ENCODE results near the gene BCL2L13. TPM values are rescaled to one million over a fixed set of nuclear protein-coding genes. Genes with fewer than 3 reads are reported as not detected.

The BCL2L13 gene
- polyA plus RNA-seq, 1 donor from 2014 or later: 41.8 TPM

- H3K9me3 Mint-ChIP-seq: no peaks in the 10 kb centered on the region
- H3K36me3 Mint-ChIP-seq: peaks cover 1% of the 10 kb centered on the region
- no peaks in the 10 kb centered on the region for H3K27me3 Mint-ChIP-seq
Observed at GRCh38 chr22:17775781-17776465, 137.4 kb downstream of the BCL2L13 start.

DNA sequence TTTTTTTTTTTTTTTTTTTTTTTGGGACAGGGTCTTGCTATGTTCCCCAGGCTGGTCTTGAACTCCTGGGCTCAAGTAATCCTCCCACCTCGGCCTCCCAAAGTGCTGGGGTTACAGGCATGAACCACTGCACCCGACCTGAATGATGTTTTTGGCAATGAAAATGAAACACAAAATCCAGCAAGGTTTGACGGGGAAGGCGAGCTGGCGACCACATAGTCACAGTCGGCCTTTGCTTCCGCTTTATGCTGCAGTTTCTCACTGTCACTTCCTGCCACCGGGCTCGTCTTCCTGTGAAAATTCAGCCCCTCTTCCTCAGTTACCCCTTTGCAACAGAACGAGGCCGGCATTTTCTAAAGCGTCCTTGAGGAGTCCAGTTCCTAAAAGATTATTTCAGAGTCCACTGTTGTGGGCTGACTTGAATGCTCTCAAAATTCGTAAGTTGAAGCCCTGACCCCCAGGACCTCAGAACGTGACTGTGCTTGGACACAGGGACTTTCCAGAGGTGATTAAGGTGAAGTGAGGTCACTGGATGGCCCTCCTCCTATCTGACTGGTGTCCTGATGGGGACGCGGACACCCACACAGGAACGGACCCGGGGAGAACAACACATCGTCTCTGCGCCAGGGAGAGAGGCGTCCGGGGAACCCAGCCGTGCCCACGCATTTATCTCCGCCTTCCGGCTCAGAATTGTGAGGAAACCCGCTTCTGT is 138.6 kb downstream of the BCL2L13 start:
- Mint-ChIP-seq H3K9me3 (no peaks in the 10 kb centered on the region), H3K4me3 (peak overlapping the region; percentile 97 to 99 (median 98)), H3K27me3 (no peaks in the 10 kb centered on the region), H3K27ac (peak overlapping the region; percentile 97 to 99 (median 97)), H3K36me3 (peaks cover 1% of the 10 kb centered on the region), H3K4me1 (peaks cover 41 to 53% (median 42%) of the 10 kb centered on the region in 3 donors)

More at GRCh38 chr22:17775781-17776465, 137.4 kb downstream of the BCL2L13 start:
- Mint-ChIP-seq H3K27ac (peak overlapping the region; percentile 97 to 99 (median 97)), H3K4me1 (peaks cover 45 to 54% (median 45%) of the 10 kb centered on the region in 3 donors), H3K4me3 (peak overlapping the region; percentile 90 to 99 (median 98))

DNA sequence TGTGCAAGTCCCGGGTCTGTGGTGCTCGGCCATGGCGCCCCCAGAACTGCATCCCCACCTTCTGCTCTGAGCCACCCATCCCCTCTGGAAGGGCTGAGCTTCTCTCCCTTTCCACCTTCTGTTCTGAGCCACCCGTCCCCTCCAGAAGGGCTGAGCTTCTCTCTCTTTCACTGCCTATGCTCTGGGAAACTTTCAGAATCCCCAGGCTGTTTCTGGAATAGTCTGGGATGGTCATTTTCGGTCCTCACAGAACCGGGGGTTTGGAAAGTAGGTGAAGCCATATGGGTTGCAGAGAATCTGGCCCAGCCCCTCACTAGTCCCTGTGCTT is 139.1 kb downstream of the BCL2L13 start:
- H3K9me3 Mint-ChIP-seq: no peaks in the 10 kb centered on the region
- peak overlapping the region; percentile 97 to 99 (median 98) for H3K4me3 Mint-ChIP-seq
- H3K27me3 Mint-ChIP-seq: no peaks in the 10 kb centered on the region
- H3K27ac Mint-ChIP-seq: peak overlapping the region; percentile 97 to 99 (median 97)
- H3K36me3 Mint-ChIP-seq: peaks cover 1% of the 10 kb centered on the region
- peaks cover 39 to 50% (median 41%) of the 10 kb centered on the region in 3 donors for H3K4me1 Mint-ChIP-seq

DNA sequence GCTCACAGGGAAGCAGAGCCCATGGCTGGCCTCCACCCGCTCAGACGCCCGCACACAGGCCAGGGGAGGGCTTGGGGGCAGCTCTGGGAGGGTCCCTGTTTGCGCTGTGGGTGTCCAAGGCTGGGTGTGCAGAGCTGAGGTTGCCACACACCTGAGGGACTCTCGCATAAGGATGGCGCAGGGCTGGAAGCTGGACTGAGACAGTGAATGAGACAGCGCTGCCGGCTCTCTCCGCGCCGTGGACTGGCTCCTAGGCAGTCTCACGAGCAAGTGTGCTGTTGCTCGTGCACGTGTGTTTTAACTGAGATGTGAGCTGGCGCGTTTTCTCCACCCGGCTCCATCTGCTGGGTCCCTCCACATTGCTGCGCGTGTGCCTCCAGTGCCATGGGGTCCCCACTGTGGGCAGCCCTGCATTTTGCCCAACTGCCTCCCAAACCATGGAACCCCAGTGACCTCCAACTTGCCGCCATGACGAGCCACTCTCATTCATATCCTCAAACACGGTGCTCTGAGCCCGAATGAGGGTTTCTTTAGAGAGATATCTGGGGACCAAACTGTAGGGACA is 139.9 kb downstream of the BCL2L13 start:
- Mint-ChIP-seq H3K4me1 (peaks cover 33 to 43% (median 40%) of the 10 kb centered on the region in 3 donors), H3K9me3 (no peaks in the 10 kb centered on the region), H3K36me3 (peaks cover 1% of the 10 kb centered on the region), H3K27me3 (no peaks in the 10 kb centered on the region), H3K27ac (peak overlapping the region; percentile 76 to 97 (median 97)), H3K4me3 (peak overlapping the region; percentile 97 to 99 (median 98))

DNA sequence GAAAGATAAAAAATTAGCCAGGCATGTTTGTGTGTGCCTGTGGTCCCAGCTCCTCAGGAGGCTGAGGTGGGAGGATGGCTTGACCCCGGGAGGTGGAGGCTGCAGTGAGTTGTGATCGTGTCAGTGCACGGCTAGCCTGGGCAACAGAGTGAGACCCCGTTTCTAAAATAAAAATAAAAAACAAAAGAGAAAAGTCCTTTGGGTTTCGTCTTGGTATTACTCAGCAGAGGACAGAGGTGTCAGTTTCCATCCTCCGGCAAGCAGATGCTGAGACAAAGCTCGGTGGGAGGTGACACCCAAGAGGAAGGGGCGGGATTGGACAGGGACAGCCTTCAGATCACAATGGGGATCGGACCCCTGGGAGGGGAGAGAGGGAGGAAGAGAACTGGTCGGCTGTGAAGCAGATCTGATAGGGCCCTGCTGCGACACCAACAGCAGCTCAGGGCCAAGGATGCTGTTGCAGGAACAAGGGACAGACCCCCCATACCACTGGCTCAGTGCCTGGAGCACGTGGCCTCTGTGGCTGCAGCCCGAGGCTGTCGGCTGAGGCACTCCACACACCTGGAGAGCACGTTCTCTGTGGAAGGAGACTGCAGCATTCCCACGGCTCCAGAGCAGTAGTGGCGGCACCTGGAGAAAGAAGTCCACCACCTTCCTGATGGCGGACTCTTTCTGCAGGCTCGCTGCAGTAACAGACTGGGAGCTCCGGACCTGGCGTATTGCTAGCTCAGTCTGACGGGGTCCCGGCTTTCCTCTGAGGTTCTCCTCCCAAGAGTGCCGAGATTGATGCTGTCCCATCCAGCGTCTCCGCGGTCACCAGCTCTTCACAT is 140.9 kb downstream of the BCL2L13 start:
- Mint-ChIP-seq H3K27me3 (no peaks in the 10 kb centered on the region), H3K9me3 (no peaks in the 10 kb centered on the region), H3K4me1 (peaks cover 31 to 42% (median 37%) of the 10 kb centered on the region in 3 donors), H3K36me3 (peaks cover 1% of the 10 kb centered on the region), H3K27ac (peak overlapping the region; percentile 76 to 97 (median 97)), H3K4me3 (peak overlapping the region; percentile 63 to 99 (median 98))

DNA sequence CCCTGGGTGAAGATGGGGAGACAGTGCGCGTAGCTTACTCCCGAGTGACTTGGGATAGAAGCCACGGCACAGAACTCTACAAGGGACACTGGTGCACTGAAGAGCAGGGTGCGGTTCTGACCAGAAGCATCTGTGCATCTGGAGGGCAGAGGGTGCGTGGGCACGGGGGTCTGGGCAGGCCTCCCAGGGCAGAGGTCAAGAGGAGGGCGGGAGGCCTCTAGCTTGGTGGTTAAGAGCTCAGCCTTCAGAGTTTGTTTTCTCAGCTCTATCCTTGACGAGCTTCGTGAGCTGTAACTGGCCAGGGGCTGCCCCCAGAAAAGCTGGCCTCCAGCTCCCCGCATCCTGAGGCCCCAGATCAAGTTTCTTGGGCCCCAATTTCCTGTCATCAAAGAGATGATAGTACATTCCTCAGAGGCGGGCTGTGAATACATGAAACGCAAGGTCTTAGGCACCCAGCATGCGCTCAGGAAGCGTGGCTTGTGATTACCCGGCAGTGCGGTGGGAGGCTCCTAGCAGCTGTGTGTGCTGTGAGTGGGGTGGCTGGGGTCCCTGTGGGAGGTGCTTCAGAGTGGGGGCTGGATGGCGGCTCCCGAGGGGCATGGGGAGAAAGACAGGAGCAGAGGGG is 141.7 kb downstream of the BCL2L13 start:
- peak overlapping the region in 2 of 4 donors; percentile 69 to 97 for H3K4me3 Mint-ChIP-seq
- H3K9me3 Mint-ChIP-seq: no peaks in the 10 kb centered on the region
- no peaks in the 10 kb centered on the region for H3K27me3 Mint-ChIP-seq
- peak overlapping the region in 2 of 3 donors; percentile 93 to 97 for H3K27ac Mint-ChIP-seq
- H3K4me1 Mint-ChIP-seq: peaks cover 31 to 39% (median 37%) of the 10 kb centered on the region in 3 donors
- H3K36me3 Mint-ChIP-seq: peaks cover 1% of the 10 kb centered on the region

Other genes with a start within 250 kb of the BCL2L13 start
- gene SLC25A18, start 75.3 kb upstream of the BCL2L13 start, polyA plus RNA-seq: not detected
- 113 TPM for gene ATP6V1E1, start 10.0 kb upstream of the BCL2L13 start, polyA plus RNA-seq
- gene BID, start 135.7 kb downstream of the BCL2L13 start, polyA plus RNA-seq: 40.9 TPM

Data from IgD-negative memory B cell (primary cell).